Heart left ventricle (tissue), 16 donors: ENCODE measurements around the gene BLID. TPM values are rescaled to one million over a fixed set of nuclear protein-coding genes. Genes with fewer than 3 reads are reported as not detected.

Source experiments
- ATAC-seq, 4 donors: fragments of 200-7000 bp; cut with Tn5 transposase; one replicate each; pipeline ENCODE4 v1.9.1; 2020 to 2022; ENCODE audit warnings: moderate library complexity in 4 of 4, mild to moderate bottlenecking in 3 of 4, moderate number of reproducible peaks in 1 of 4
- DNase-seq, 5 donors: peaks; one replicate each; pipeline ENCODE4 v3.0.0-alpha.2; 2020
- H3K27ac ChIP-seq, 12 donors: fragments of 200-600 bp; sonication (generic) in 4 of 12; one replicate each; pipeline versions ENCODE4 v1.5.0 to v1.8.0; 2016 to 2022; ENCODE audit warnings: mild to moderate bottlenecking in 2 of 12
- H3K27me3 ChIP-seq, 9 donors: fragments of 200-600 bp; sonication (generic) in 2 of 9; one replicate each; pipeline versions ENCODE4 v1.5.1 to v1.8.0; 2016 to 2022; ENCODE audit warnings: mild to moderate bottlenecking in 3 of 9
- H3K36me3 ChIP-seq, 9 donors: fragments of 200-600 bp; sonication (generic) in 2 of 9; one replicate each; pipeline versions ENCODE4 v1.5.0 to v1.8.0; 2018 to 2022; ENCODE audit warnings: mild to moderate bottlenecking in 2 of 9
- H3K4me1 ChIP-seq, 12 donors: fragments of 200-600 bp; sonication (generic) in 4 of 12; one replicate each; pipeline versions ENCODE4 v1.5.0 to v1.8.0; 2016 to 2022; ENCODE audit warnings: mild to moderate bottlenecking in 3 of 12
- H3K4me3 ChIP-seq, 12 donors: fragments of 200-600 bp; sonication (generic) in 4 of 12; one replicate each; pipeline versions ENCODE4 v1.5.0 to v1.8.0; 2017 to 2022; ENCODE audit warnings: mild to moderate bottlenecking in 9 of 12, moderate library complexity in 4 of 12
- H3K9me3 ChIP-seq, 12 donors: fragments of 200-600 bp; sonication (generic) in 4 of 12; one replicate each; pipeline versions ENCODE4 v1.5.0 to v1.8.0; 2016 to 2022; ENCODE audit warnings: mild to moderate bottlenecking in 1 of 12
- CTCF ChIP-seq, 12 donors: fragments of 200-600 bp; sonication (generic) in 4 of 12; IDR thresholded peaks; one replicate each; pipeline versions ENCODE4 v1.5.0 to v1.8.0; 2018 to 2022; ENCODE audit warnings: antibody characterized with exemption in 12 of 12, mild to moderate bottlenecking in 5 of 12
- POLR2A ChIP-seq, 2 donors: fragments of 450-650 bp; IDR thresholded peaks; one replicate each; pipeline ENCODE4 v1.6.1; 2017; ENCODE audit warnings: antibody characterized with exemption in 2 of 2, mild to moderate bottlenecking in 2 of 2, moderate library complexity in 2 of 2
- WGBS, 4 donors: extraction: QIAGEN DNeasy Blood & Tissue Kit in 2 of 4; methylation state at CpG; one replicate each; pipeline versions ENCODE4 v1.1.5 to v1.1.7; 2013 to 2018; 5-methylcytosine and 5-hydroxymethylcytosine counted together
- intact Hi-C, 10 donors: fragments of 100-400 bp; cut with DNase I; formaldehyde crosslinking; loops; one replicate each; pipeline versions ENCODE4 v1.11.1 to v1.14.2; 2022
- polyA plus RNA-seq, 2 donors: library from polyadenylated mRNA; stranded (reverse); fragments of 200-250 nt; gene quantifications; one replicate each; pipeline ENCODE4 v1.2.3, GENCODE V29; 2013
- total RNA-seq, 9 donors: library from RNA; depleted of rRNA in 2 of 9; stranded (reverse); fragments of >200 nt in 2 of 9; fragmentation: NEBNext Ultra II Directional in 3 of 9; extraction: Animal tissue kit (Norgen Biotek cat#: 25700) in 3 of 9; gene quantifications; one replicate each; pipeline versions ENCODE4 v1.1.0 to v1.2.4, GENCODE V29; 2016 to 2023
- donor health status: ischemic (EF 13 %, LVEDD 7.1; RV severe dilation, severe dysfunction).
- donor health status: healthy with polysubstance abuse.
- donor health status: DM: no; HTN: yes; CAD: no.
- donor health status: DM: no; HTN: no; CAD: no.
- donor health status: ischemic (EF 25% LVEDD 6.9; RV normal size, moderate dysfunction).
- donor health status: ischemic (EF 25% LVEDD 5.7; RV mildly dilated, moderate dysfunction).
- donor health status: healthy.
- donor health status: DM: yes; HTN: yes; CAD: no.
- donor health status: ischemic (EF 35%, LVEDD 5.7; RV mildly dilated, moderate dysfunction).
- donor health status: nonischemic (EF 11% LVEDD 7.7; RV severe dilation, severe dysfunction).
- donor health status: DM: yes; HTN: yes; CAD: no.
- donor health status: PGD.
- donor health status: ischemic (EF 29% LVEDD 5.4; RV normal size, mild dysfunction).
- donor health status: nonischemic (EF 23%, LVEDD 6.1; RV moderate dilation, normal function).

The BLID gene
- total and polyA plus RNA-seq, 11 donors, result not detected

GRCh38 chr11:122131126-122131525, 15.1 kb upstream of the BLID start:
- H3K27me3 ChIP-seq, result no peaks in the 10 kb centered on the region
- no peak for DNase-seq

GRCh38 chr11:122128146-122128545, 12.1 kb upstream of the BLID start:
- Histone ChIP-seq H3K27me3 (no peaks in the 10 kb centered on the region), H3K9me3 (no peaks in the 10 kb centered on the region), H3K36me3 (no peaks in the 10 kb centered on the region), H3K4me1 (peaks cover 0 to 5% (median 0%) of the 10 kb centered on the region in 12 donors), H3K4me3 (no peak overlapping the region), H3K27ac (no peak overlapping the region)
- no peak for TF ChIP-seq CTCF (IDR thresholded peaks at IDR 0.05)
- TF ChIP-seq POLR2A (IDR thresholded peaks at IDR 0.05), result no peak
- ATAC-seq (no peak), DNase-seq (no peak)
- WGBS, 4 donors, result 68 to 81% (median 81%) methylated on average over 5 of the region's 5 CpGs
- intact Hi-C loops, result no loop called here

More at GRCh38 chr11:122131126-122131525, 15.1 kb upstream of the BLID start:
- intact Hi-C loops, result loop anchor here in 1 of 10 donors (10.0 kb wide), 1 partner anchor 54 kb away; no protein-coding TSS in a partner anchor
- Histone ChIP-seq H3K4me3 (no peak overlapping the region), H3K36me3 (no peaks in the 10 kb centered on the region), H3K4me1 (no peaks in the 10 kb centered on the region), H3K9me3 (no peaks in the 10 kb centered on the region), H3K27ac (no peak overlapping the region)
- TF ChIP-seq POLR2A (IDR thresholded peaks at IDR 0.05), result no peak
- TF ChIP-seq CTCF (IDR thresholded peaks at IDR 0.05), result no peak
- no peak for ATAC-seq
- WGBS, 4 donors, result 78 to 83% (median 80%) methylated on average over 2 of the region's 2 CpGs

GRCh38 chr11:122127020-122127419, 11.0 kb upstream of the BLID start:
- WGBS, 4 donors, result 90 to 100% (median 96%) methylated on average over 1 of the region's 1 CpG
- Histone ChIP-seq H3K4me3 (no peak overlapping the region), H3K27ac (no peak overlapping the region), H3K9me3 (no peaks in the 10 kb centered on the region), H3K36me3 (no peaks in the 10 kb centered on the region), H3K4me1 (peaks cover 0 to 6% (median 0%) of the 10 kb centered on the region in 12 donors), H3K27me3 (no peaks in the 10 kb centered on the region)
- TF ChIP-seq CTCF (IDR thresholded peaks at IDR 0.05) (no peak), POLR2A (IDR thresholded peaks at IDR 0.05) (no peak)
- DNase-seq (no peak), ATAC-seq (no peak)
- intact Hi-C loops, result no loop called here

GRCh38 chr11:122126024-122126688, 10.1 kb upstream of the BLID start:
- intact Hi-C loops, result no loop called here
- ATAC-seq, result no peak
- WGBS, 4 donors, result 83 to 91% (median 89%) methylated on average over 4 of the region's 4 CpGs

More at GRCh38 chr11:122126024-122126688, 10.1 kb upstream of the BLID start:
- Histone ChIP-seq H3K27ac (no peak overlapping the region), H3K4me1 (peaks cover 0 to 6% (median 0%) of the 10 kb centered on the region in 12 donors), H3K4me3 (no peak overlapping the region), H3K27me3 (no peaks in the 10 kb centered on the region), H3K36me3 (no peaks in the 10 kb centered on the region), H3K9me3 (no peaks in the 10 kb centered on the region)
- no peak for TF ChIP-seq POLR2A (IDR thresholded peaks at IDR 0.05)
- TF ChIP-seq CTCF (IDR thresholded peaks at IDR 0.05), result no peak
- no peak for DNase-seq
